Natural killer cell treated with Interleukin-12 subunit alpha and Interleukin-12 subunit beta and Interleukin-15 and Interleukin-18, amount 100 ng/mL, for 72 hours (primary cell): Measurements from ENCODE around the gene GOLGA8M. TPM values are rescaled to one million over a fixed set of nuclear protein-coding genes. Genes with fewer than 3 reads are reported as not detected.
A peak's percentile ranks its signal among the peaks of the same experiment; 100 is the strongest.
"Not testable (repeated sequence)": the region's sequence is repeated elsewhere in the genome, so short reads cannot be mapped to it uniquely, and the experiment has no call there.

ENCODE experiments used
- ATAC-seq, 2 donors: fragments of 150-1000 bp; cut with Tn5 transposase in 1 of 2; sonication (Bioruptor Pico), chemical (Tn5 transposase) in 1 of 2; 2 replicates each; pipeline ENCODE4 v1.10.0; 2021
- DNase-seq: peaks from one replicate; pipeline ENCODE4 v3.0.0; 2022; ENCODE audit warnings: low spot score
- H3K27ac Mint-ChIP-seq, 2 donors: 1 replicate in 1 of 2; 2 replicates in 1 of 2; pipeline ENCODE4 v1.8.0; 2022; ENCODE audit warnings: mixed read lengths in 2 of 2, mild to moderate bottlenecking in 1 of 2, moderate library complexity in 1 of 2
- H3K27me3 Mint-ChIP-seq, 2 donors: 1 replicate in 1 of 2; 2 replicates in 1 of 2; pipeline ENCODE4 v1.8.0; 2022; ENCODE audit warnings: mixed read lengths in 2 of 2
- H3K36me3 Mint-ChIP-seq: one replicate; pipeline ENCODE4 v1.8.0; 2022; ENCODE audit warnings: mixed read lengths
- H3K4me1 Mint-ChIP-seq, 2 donors: 1 replicate in 1 of 2; 2 replicates in 1 of 2; pipeline ENCODE4 v1.8.0; 2022; ENCODE audit warnings: low read depth in 2 of 2, mixed read lengths in 2 of 2, mild to moderate bottlenecking in 1 of 2
- H3K4me3 Mint-ChIP-seq: one replicate; pipeline ENCODE4 v1.8.0; 2022; ENCODE audit warnings: mixed read lengths
- H3K9me3 Mint-ChIP-seq: 2 replicates; pipeline ENCODE4 v1.8.0; 2022; ENCODE audit warnings: mixed read lengths
- total RNA-seq, 2 donors: library from RNA; stranded (reverse); gene quantifications; one replicate each; pipeline ENCODE4 v1.2.3, GENCODE V29; 2022

The GOLGA8M gene, protein sequence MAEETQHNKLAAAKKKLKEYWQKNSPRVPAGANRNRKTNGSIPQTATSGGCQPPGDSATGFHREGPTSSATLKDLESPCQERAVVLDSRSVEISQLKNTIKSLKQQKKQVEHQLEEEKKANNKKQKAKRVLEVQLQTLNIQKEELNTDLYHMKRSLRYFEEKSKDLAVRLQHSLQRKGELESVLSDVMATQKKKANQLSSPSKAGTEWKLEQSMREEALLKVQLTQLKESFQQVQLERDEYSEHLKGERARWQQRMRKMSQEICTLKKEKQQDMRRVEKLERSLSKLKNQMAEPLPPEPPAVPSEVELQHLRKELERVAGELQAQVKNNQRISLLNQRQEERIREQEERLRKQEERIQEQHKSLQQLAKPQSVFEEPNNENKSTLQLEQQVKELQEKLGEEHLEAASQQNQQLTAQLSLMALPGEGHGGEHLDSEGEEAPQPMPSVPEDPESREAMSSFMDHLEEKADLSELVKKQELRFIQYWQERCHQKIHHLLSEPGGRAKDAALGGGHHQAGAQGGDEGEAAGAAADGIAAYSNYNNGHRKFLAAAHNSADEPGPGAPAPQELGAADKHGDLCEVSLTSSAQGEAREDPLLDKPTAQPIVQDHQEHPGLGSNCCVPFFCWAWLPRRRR
- total RNA-seq = 10 to 100 TPM; 21.3 to 33.1 TPM

DNA sequence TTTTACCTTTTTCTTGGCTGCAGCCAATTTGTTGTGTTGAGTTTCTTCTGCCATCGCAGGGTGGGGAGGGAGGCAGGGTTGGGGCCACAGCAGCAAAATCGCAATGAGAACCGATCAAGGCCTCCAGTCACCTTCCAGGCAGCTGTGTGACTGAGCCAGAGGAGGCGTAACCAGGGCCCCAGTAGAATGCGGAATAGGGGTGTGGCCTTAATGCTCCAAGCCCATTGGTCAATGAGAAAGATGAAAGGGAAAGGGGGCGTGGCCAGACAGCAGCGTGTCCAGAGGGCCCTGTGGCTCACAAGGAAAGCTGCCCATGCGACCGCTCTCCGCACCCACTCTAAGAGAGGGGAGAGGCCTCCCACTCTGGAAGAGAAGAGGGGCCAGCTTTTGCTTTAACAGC lies at the start of gene GOLGA8M:
GOLGA8M (minus strand) TSS at position 152 of the 400 bp plus-strand sequence; CDS start at position 54, 98 bp downstream.
- not testable (repeated sequence) for ATAC-seq, H3K4me3 Mint-ChIP-seq, H3K9me3 Mint-ChIP-seq, DNase-seq, H3K36me3 Mint-ChIP-seq, H3K4me1 Mint-ChIP-seq, H3K27me3 Mint-ChIP-seq, H3K27ac Mint-ChIP-seq

DNA sequence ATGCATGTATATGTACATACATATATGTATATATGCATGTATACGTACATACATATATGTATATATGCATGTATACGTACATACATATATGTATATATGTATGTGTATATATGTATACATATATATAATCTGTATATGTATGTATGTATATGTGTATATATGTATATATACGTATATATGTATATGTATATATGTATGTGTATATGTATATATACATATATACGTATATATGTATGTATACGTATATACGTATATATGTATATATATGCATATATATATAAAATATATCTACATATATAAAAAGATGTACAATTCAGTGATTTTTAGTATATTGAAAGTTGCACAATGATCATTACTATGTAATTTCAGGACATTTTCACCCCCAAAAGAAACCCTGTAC lies 30.7 kb upstream of the GOLGA8M start:
- ATAC-seq, H3K36me3 Mint-ChIP-seq, H3K9me3 Mint-ChIP-seq, H3K4me3 Mint-ChIP-seq, H3K27me3 Mint-ChIP-seq, DNase-seq, H3K27ac Mint-ChIP-seq, H3K4me1 Mint-ChIP-seq: not testable (repeated sequence)

DNA sequence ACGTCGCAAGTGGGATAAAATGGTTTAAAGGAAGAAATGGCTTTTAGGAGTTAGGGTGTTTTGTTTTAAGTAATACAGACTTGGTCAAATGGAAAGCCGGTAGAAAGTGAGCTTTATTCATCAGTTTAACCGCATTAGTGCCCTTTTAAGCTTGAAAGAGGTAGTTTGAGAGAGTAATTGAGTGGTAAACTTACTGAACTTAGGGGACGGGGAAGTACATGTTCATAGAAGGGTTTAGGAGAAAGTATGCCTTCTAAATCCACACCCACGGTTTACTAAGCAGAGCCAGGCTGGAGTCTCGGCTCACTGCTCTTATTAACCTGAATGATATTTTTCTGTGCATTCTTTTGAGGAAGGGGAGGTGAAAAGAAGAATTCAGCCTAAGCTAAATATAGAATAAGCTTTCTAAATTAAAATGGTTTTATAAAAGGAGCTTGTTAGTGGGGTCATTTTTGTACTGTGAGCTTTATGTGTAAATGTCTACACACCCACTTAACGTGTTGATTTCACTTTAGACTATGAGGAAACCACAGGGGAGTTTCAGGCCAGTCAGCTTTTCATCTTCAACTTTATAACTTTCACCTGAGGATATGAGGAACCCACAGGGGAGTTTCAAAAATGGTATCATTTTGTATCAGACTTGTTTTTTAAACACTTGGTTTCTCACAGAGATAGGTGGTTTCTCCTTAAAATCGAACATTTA lies 26.5 kb upstream of the GOLGA8M start:
- H3K27me3 Mint-ChIP-seq, H3K9me3 Mint-ChIP-seq, H3K36me3 Mint-ChIP-seq: not testable (repeated sequence)
- DNase-seq = peak; percentile 65
- Mint-ChIP-seq H3K4me1 (peaks cover 5 to 14% of the 10 kb centered on the region in 2 donors), H3K27ac (peak overlapping the region; percentile 67 to 71), H3K4me3 (peak overlapping the region; percentile 89)
- ATAC-seq = peak; percentile 28 to 59

DNA sequence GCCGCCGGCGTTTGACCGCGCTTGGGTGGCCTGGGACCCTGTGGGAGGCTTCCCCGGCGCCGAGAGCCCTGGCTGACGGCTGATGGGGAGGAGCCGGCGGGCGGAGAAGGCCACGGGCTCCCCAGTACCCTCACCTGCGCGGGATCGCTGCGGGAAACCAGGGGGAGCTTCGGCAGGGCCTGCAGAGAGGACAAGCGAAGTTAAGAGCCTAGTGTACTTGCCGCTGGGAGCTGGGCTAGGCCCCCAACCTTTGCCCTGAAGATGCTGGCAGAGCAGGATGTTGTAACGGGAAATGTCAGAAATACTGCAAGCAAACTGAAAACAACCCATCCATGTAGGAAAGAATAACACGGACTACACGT lies 26.0 kb upstream of the GOLGA8M start:
- H3K4me1 Mint-ChIP-seq = peaks cover 5 to 14% of the 10 kb centered on the region in 2 donors
- H3K4me3 Mint-ChIP-seq = peak overlapping the region; percentile 89
- H3K27me3 Mint-ChIP-seq, H3K36me3 Mint-ChIP-seq, DNase-seq, H3K9me3 Mint-ChIP-seq: not testable (repeated sequence)
- peak overlapping the region; percentile 67 to 71 for H3K27ac Mint-ChIP-seq
- peak; percentile 31 to 63 for ATAC-seq

DNA sequence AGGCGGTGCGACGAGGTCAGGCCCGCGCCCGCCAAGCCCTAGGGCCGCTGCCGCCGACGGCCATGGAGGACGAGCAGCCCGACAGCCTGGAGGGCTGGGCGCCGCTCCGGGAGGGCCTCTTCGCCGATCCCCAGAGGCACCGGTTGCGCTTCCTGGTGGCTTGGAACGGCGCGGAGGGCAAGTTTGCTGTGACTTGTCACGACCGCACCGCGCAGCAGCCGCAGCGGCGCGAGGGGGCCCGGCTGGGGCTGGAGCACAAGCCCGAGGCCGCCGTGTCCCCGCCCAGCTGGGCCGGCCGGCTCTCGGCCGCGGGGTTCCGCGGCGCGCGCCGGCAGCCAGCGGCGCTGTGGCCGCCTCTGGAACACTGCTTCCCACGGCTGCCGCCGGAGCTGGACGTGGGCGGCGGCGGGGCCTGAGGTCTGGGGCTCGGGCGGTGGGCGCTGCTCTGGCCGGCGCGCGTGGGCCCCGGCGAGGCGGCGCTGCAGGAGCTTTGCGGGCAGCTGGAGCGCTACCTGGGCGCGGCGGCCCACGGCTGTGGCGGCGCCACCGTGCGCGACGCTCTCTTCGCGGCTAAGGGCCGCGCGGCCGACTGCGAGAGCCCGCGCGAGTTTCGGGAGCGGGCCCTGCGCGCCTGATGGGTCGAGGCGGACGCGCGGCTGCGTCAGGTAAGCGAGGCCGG lies 25.4 kb upstream of the GOLGA8M start:
- not testable (repeated sequence) for H3K27me3 Mint-ChIP-seq, H3K9me3 Mint-ChIP-seq, H3K36me3 Mint-ChIP-seq
- ATAC-seq (peak; percentile 92 to 95), DNase-seq (peak; percentile 66)
- Mint-ChIP-seq H3K4me1 (peaks cover 5 to 14% of the 10 kb centered on the region in 2 donors), H3K27ac (peak overlapping the region in 1 of 2 donors; percentile 61), H3K4me3 (peak overlapping the region; percentile 32)

DNA sequence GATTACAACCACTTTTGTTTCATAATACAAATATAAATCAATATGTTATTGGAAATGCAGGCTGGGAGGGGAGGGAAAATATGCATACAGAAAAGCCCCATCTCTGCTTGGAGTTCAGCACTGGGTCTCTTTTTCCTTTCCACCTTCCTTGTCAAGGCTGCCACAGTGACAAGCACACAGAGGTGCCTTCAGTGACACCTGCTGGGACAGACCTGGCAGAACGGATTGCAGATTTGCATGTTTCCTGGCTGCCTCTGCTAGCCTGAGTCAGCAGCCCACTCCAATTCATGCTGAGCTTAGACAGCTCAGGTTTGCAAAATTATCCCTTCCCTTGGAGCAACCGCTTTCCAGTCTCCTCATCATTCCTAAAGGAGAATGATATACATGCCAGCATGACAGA lies 15.8 kb upstream of the GOLGA8M start:
- not testable (repeated sequence) for H3K27me3 Mint-ChIP-seq, H3K27ac Mint-ChIP-seq, H3K4me3 Mint-ChIP-seq, ATAC-seq, H3K36me3 Mint-ChIP-seq, DNase-seq, H3K9me3 Mint-ChIP-seq
- peaks cover under 1 to 11% of the 10 kb centered on the region in 2 donors for H3K4me1 Mint-ChIP-seq

DNA sequence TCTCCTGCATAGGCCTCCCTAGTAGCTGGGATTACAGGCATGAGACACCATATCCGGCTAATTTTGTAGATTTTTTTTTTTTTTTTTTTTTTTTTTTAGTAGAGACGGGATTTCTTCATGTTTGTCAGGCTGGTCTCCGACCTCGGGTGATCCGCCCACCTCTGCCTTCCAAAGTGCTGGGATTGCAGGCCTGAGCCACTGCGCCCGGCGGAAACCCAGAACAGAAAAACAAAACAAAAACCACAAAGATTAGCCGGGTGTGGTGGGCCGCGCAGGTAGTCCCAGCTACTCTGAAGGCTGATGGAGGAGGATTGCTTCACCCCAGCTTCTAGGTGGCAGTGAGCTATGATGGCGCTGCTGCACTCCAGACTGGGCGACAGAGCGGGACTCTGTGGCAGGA lies 14.8 kb upstream of the GOLGA8M start:
- H3K36me3 Mint-ChIP-seq = not testable (repeated sequence)

DNA sequence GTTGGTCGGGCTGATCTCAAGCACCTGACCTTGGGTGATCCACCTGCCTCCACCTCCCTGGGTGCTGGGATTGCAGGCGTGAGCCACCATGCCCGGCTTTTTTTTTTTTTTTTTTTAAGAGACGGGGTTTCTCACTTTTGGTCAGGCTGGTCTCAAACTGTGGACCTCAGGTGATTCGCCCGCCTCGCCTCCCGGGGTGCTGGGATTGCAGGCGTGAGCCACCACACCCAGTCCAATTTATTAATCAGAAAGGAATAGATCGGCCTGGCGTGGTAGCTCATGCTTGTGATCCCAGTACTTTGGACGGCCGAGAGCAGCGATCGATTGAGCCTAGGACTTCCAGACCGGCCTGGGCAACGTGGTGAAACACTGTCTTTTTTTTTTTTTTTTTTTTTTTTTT lies 13.9 kb upstream of the GOLGA8M start:
- Mint-ChIP-seq H3K9me3 (no peaks in the 10 kb centered on the region), H3K4me1 (peaks cover 6 to 20% of the 10 kb centered on the region in 2 donors), H3K36me3 (no peaks in the 10 kb centered on the region), H3K27me3 (peaks cover 0 to 2% of the 10 kb centered on the region in 2 donors), H3K27ac (no peak overlapping the region), H3K4me3 (no peak overlapping the region)
- DNase-seq = no peak
- ATAC-seq = no peak

More for the DNA sequence above, 14.8 kb upstream of the GOLGA8M start:
- H3K27me3 Mint-ChIP-seq, H3K4me3 Mint-ChIP-seq, H3K9me3 Mint-ChIP-seq, ATAC-seq, DNase-seq, H3K27ac Mint-ChIP-seq: not testable (repeated sequence)
- H3K4me1 Mint-ChIP-seq = peaks cover 6 to 15% of the 10 kb centered on the region in 2 donors

DNA sequence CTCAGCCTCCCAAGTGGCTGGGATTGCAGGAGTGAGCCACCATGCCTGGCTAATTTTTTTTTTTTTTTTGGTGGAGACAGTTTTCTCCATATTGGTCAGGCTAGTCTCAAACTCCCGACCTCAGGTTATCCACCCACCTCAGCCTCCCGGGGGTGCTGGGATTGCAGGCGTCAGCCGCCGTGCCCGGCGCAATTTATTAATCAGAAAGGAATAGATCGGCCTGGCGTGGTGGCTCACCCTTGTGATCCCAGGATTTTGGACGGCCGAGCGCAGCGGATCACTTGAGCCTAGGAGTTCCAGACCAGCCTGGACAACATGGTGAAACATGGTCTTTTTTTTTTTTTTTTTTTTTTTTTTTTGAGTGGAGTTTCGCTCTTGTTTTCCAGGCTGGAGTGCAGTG lies 13.3 kb upstream of the GOLGA8M start:
- DNase-seq (no peak), ATAC-seq (no peak)
- Mint-ChIP-seq H3K4me1 (peaks cover 6 to 20% of the 10 kb centered on the region in 2 donors), H3K4me3 (no peak overlapping the region), H3K27me3 (peaks cover 0 to 2% of the 10 kb centered on the region in 2 donors), H3K36me3 (no peaks in the 10 kb centered on the region), H3K9me3 (no peaks in the 10 kb centered on the region), H3K27ac (no peak overlapping the region)

DNA sequence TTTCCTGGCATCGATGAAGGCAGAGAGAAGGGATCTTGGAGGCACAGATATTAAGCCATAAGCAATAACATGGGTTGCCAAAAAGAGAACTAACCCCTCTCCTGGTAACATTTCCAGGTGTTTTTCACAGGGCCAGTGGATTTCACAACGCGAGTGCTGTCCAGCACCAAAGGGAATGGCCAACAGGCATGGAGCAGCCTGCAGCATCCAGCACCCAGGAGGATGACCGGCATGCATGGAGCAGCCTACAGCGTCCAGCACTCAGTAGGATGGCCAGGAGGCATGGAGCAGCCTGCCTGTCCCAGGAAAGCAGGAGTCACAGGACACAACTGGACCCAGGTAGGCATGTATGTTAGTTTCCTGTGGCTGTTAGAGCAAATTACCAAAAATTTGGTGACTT lies 11.8 kb upstream of the GOLGA8M start:
- not testable (repeated sequence) for ATAC-seq, H3K27me3 Mint-ChIP-seq, DNase-seq, H3K9me3 Mint-ChIP-seq, H3K27ac Mint-ChIP-seq, H3K4me3 Mint-ChIP-seq, H3K36me3 Mint-ChIP-seq
- H3K4me1 Mint-ChIP-seq = peaks cover 6 to 20% of the 10 kb centered on the region in 2 donors

DNA sequence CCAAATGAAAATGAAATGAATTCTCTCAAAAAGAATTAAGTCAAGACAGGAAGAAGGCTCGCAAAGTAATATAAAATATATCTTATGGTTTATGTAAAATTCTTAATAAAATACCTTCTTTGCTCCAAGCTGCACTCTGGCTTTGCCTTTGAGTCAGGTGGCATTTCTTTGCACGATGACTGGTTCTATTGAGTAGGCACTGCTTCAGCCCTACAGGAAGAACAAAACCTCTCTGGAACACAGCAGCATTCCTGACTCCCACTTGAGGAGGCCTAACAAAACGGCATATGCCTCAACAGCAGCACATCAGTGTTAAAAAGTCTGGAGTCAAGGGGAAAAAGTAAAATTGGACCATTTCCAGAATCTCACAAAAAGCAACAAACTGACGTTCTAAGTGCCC lies 7.4 kb upstream of the GOLGA8M start:
- peaks cover 10 to 32% of the 10 kb centered on the region in 2 donors for H3K4me1 Mint-ChIP-seq
- not testable (repeated sequence) for H3K27me3 Mint-ChIP-seq, H3K36me3 Mint-ChIP-seq, H3K27ac Mint-ChIP-seq, H3K9me3 Mint-ChIP-seq, H3K4me3 Mint-ChIP-seq, DNase-seq, ATAC-seq

DNA sequence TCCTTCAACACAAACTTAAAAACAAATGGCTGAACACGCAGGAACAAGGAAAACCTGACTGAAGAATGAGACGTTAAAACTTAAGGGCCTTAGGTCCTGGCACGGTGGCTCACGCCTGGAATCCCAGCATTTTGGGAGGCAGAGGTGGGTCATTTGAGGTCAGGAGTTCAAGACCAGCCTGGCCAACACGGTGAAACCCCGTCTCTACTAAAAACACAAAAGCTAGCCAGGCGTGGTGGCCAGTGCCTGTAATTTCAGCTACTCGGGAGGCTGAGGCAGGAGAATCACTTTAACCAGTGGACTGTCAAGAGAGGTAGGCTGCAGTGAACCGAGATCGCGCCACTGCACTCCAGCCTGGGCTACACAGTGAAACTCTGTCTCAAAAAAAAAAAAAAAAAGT lies 6.4 kb upstream of the GOLGA8M start:
- Mint-ChIP-seq H3K27ac (peak overlapping the region in 1 of 2 donors; percentile 57), H3K4me3 (peak overlapping the region; percentile 39), H3K4me1 (peaks cover 10 to 26% of the 10 kb centered on the region in 2 donors)
- H3K9me3 Mint-ChIP-seq, ATAC-seq, H3K36me3 Mint-ChIP-seq, H3K27me3 Mint-ChIP-seq, DNase-seq: not testable (repeated sequence)

DNA sequence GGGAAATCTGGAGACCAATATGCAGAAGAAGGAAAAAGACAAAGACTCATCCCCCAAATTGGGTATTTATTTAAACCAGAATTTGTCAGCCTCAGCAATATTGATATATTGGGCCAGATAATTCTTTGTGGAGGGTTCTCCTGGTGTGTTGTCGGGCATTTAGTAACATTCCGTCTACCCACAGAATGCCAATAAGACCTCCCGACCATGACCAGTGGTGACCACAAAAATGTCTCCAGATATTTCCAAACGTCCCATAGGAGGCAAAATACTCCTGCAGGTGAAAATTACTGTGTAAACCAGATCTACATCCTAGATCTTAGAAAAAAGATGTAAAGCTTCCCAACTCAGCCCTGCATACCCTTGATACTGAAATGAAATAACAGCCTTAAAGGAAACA lies 2.0 kb upstream of the GOLGA8M start:
- H3K4me1 Mint-ChIP-seq = peaks cover 4 to 15% of the 10 kb centered on the region in 2 donors
- not testable (repeated sequence) for ATAC-seq, H3K9me3 Mint-ChIP-seq, H3K27me3 Mint-ChIP-seq, DNase-seq, H3K4me3 Mint-ChIP-seq, H3K27ac Mint-ChIP-seq, H3K36me3 Mint-ChIP-seq
